K562 (cell line): Measurements from ENCODE around the gene KDM4C. TPM values are rescaled to one million over a fixed set of nuclear protein-coding genes. Genes with fewer than 3 reads are reported as not detected.
A peak's percentile ranks its signal among the peaks of the same experiment; 100 is the strongest.

Experiments
- ATAC-seq: fragments of 200-7000 bp; cut with Tn5 transposase; 3 replicates; pipeline ENCODE4 v1.9.1; 2020; ENCODE audit warnings: moderate library complexity
- BruUV-seq: library from RNA; stranded (reverse); fragments of 400-500 nt; replicated peaks from 2 replicates; lab custom pipeline; 2021; lab: Mats Ljungman, UMichigan
- CTCF ChIA-PET: fragments of 300-600 bp; formaldehyde crosslinking; extraction: SDS; loops from one replicate; lab custom pipeline; 2021; ENCODE audit warnings: low intra/inter-chr PET ratio; lab: Yijun Ruan, JAX
- POLR2A ChIA-PET: fragments of 300-600, 350-650 bp; sonication (Branson Sonifier 250); formaldehyde crosslinking; extraction: SDS; loops from one replicate; lab custom pipeline; 2021; ENCODE audit warnings: antibody characterized with exemption, inconsistent platforms; lab: Yijun Ruan, JAX
- DNase-seq, 4 experiments: peaks; one replicate each; pipeline versions ENCODE4 v3.0.0 to v3.0.0-alpha.2; 2011 to 2018; ENCODE audit warnings: low spot score in 3 of 4, mixed read lengths in 3 of 4; ENCODE audit errors: extremely low read depth in 1 of 4
- FAIRE-seq: peaks from 2 replicates; lab custom pipeline; 2011; peaks lifted over from hg19 to GRCh38; lab: Jason Lieb, UNC
- H2AFZ ChIP-seq: 2 replicates; pipeline ENCODE4 v1.6.0; 2011; ENCODE audit warnings: low read depth, low read length, control low read depth, inconsistent platforms
- H3K27ac ChIP-seq: fragments of 200-600 bp; 3 replicates; pipeline ENCODE4 v1.8.0; 2011; ENCODE audit warnings: low read depth, mild to moderate bottlenecking, control low read depth, inconsistent platforms, low read length, moderate library complexity, mixed read lengths; ENCODE audit errors: extremely low read depth
- H3K27me3 ChIP-seq, 2 experiments: fragments of 300-600 bp in 1 of 2; 2 replicates in 1 of 2; 3 replicates in 1 of 2; pipeline versions ENCODE4 v1.6.0 to v1.8.0; 2011; ENCODE audit warnings: inconsistent platforms in 2 of 2, low read length in 2 of 2, mild to moderate bottlenecking in 1 of 2, mixed read lengths in 1 of 2, moderate library complexity in 1 of 2; ENCODE audit not compliant: control insufficient read depth in 2 of 2, insufficient read depth in 2 of 2
- H3K36me3 ChIP-seq: fragments of 300-600 bp; 3 replicates; pipeline ENCODE4 v1.8.0; 2011; ENCODE audit warnings: mild to moderate bottlenecking, low read length, inconsistent platforms; ENCODE audit not compliant: control insufficient read depth, insufficient read depth
- H3K4me1 ChIP-seq, 2 experiments: fragments of 200-600 bp in 1 of 2; replicated peaks in 1 of 2; 2 replicates in 1 of 2; 3 replicates in 1 of 2; pipeline versions ENCODE4 v1.5.1 to v1.8.0; 2011; ENCODE audit warnings: inconsistent platforms in 2 of 2, low read length in 2 of 2, mild to moderate bottlenecking in 1 of 2, mixed read lengths in 1 of 2, moderate library complexity in 1 of 2; ENCODE audit not compliant: control insufficient read depth in 2 of 2, insufficient read depth in 2 of 2
- H3K4me2 ChIP-seq: 2 replicates; pipeline ENCODE4 v1.6.1; 2011; ENCODE audit warnings: low read length, control low read depth, inconsistent platforms, mixed read lengths; ENCODE audit not compliant: insufficient read depth
- H3K4me3 ChIP-seq: fragments of 200-600 bp; sonication (generic), shearing (Covaris generic); 2 replicates; pipeline ENCODE4 v1.5.1; 2016; ENCODE audit warnings: control low read depth, inconsistent platforms
- H3K79me2 ChIP-seq: fragments of 200-600 bp; 3 replicates; pipeline ENCODE4 v1.8.0; 2011; ENCODE audit warnings: low read length, inconsistent platforms; ENCODE audit not compliant: control insufficient read depth, insufficient read depth
- H3K9ac ChIP-seq, 2 experiments: 2 replicates each; pipeline versions ENCODE4 v1.6.0 to v1.6.1; 2011; ENCODE audit warnings: low read depth in 2 of 2, low read length in 2 of 2, control low read depth in 1 of 2, inconsistent platforms in 1 of 2, mild to moderate bottlenecking in 1 of 2, mixed read lengths in 1 of 2; ENCODE audit not compliant: insufficient read depth in 1 of 2
- H3K9me1 ChIP-seq: one replicate; pipeline ENCODE4 v1.6.0; 2011; ENCODE audit warnings: inconsistent platforms, mild to moderate bottlenecking, low read length, moderate library complexity; ENCODE audit not compliant: control insufficient read depth, insufficient read depth
- H3K9me3 ChIP-seq: replicated peaks from 2 replicates; pipeline ENCODE4 v1.5.1; 2011; ENCODE audit warnings: low read depth, low read length, inconsistent platforms; ENCODE audit not compliant: control insufficient read depth, insufficient read depth
- H4K20me1 ChIP-seq: replicated peaks from 2 replicates; pipeline ENCODE4 v1.6.1; 2011; ENCODE audit warnings: low read length, inconsistent platforms, mixed read lengths; ENCODE audit not compliant: control insufficient read depth, insufficient read depth
- ARID1B ChIP-seq: fragments of 450-650 bp; IDR thresholded peaks from 2 replicates; pipeline ENCODE4 v1.6.1; 2016; ENCODE audit warnings: antibody characterized with exemption, mild to moderate bottlenecking, inconsistent platforms
- ATF4 ChIP-seq: fragments of 450-650 bp; formaldehyde crosslinking; IDR thresholded peaks from 2 replicates; pipeline ENCODE4 v1.4.0; 2022; ENCODE audit warnings: mild to moderate bottlenecking, moderate library complexity
- BCL6 ChIP-seq: fragments of 250-450 bp; sonication (Bioruptor Pico); IDR thresholded peaks from 2 replicates; pipeline ENCODE4 v1.4.0; 2020
- BRF1 ChIP-seq: IDR thresholded peaks from 3 replicates; pipeline ENCODE4 v1.6.1; 2011; ENCODE audit warnings: borderline replicate concordance, mild to moderate bottlenecking; ENCODE audit not compliant: insufficient read length; ENCODE audit errors: extremely low read depth
- CBFA2T2 ChIP-seq: fragments of 450-650 bp; conservative IDR thresholded peaks from 2 replicates; pipeline ENCODE4 v1.6.1; 2017; ENCODE audit warnings: mild to moderate bottlenecking
- CEBPB ChIP-seq: fragments of 450-650 bp; IDR thresholded peaks from 2 replicates; pipeline ENCODE4 v1.6.1; 2016; ENCODE audit warnings: missing genetic modification characterization, missing compliant biosample characterization
- FOSL1 ChIP-seq: fragments of 200-800 bp; sonication (Bioruptor generic); conservative IDR thresholded peaks from 2 replicates; pipeline ENCODE4 v1.6.1; 2016; ENCODE audit warnings: missing genetic modification characterization, missing compliant biosample characterization
- KLF16 ChIP-seq: IDR thresholded peaks from 2 replicates; pipeline ENCODE4 v1.6.1; 2016; ENCODE audit warnings: antibody characterized with exemption
- MBD1 ChIP-seq: fragments of 250-450 bp; sonication (Bioruptor Pico); IDR thresholded peaks from 2 replicates; pipeline ENCODE4 v1.8.0; 2022; ENCODE audit warnings: inconsistent platforms
- MYNN ChIP-seq, 2 experiments: sonication (generic); formaldehyde crosslinking in 1 of 2; IDR thresholded peaks; 2 replicates each; pipeline versions ENCODE4 v1.5.0 to v1.6.1; 2016 to 2020; ENCODE audit warnings: antibody characterized with exemption in 1 of 2, missing genetic modification reagents in 1 of 2
- POLR2AphosphoS5 ChIP-seq: IDR thresholded peaks from 2 replicates; pipeline ENCODE4 v1.6.1; 2011; ENCODE audit warnings: mild to moderate bottlenecking, low read depth, low read length, moderate library complexity; ENCODE audit not compliant: control insufficient read depth, insufficient read depth
- RFX1 ChIP-seq: fragments of 450-650 bp; IDR thresholded peaks from 2 replicates; pipeline ENCODE4 v1.6.1; 2016; ENCODE audit warnings: mild to moderate bottlenecking, moderate library complexity
- STAT5B ChIP-seq: fragments of 250-450 bp; sonication (Bioruptor Pico); IDR thresholded peaks from 2 replicates; pipeline ENCODE4 v1.8.0; 2021; ENCODE audit warnings: mild to moderate bottlenecking, inconsistent platforms
- TAL1 ChIP-seq: fragments of 450-650 bp; IDR thresholded peaks from 2 replicates; pipeline ENCODE4 v1.6.1; 2016; ENCODE audit warnings: mild to moderate bottlenecking
- TCF3 ChIP-seq: sonication (generic); formaldehyde crosslinking; IDR thresholded peaks from 2 replicates; pipeline ENCODE4 v1.4.0; 2020; ENCODE audit warnings: mild to moderate bottlenecking, missing genetic modification reagents
- TEAD4 ChIP-seq, 2 experiments: sonication (generic) in 1 of 2; formaldehyde crosslinking in 1 of 2; IDR thresholded peaks; 2 replicates each; pipeline versions ENCODE4 v1.6.1 to v1.8.0; 2012 to 2022; ENCODE audit warnings: borderline replicate concordance in 1 of 2, inconsistent platforms in 1 of 2, low read length in 1 of 2, mild to moderate bottlenecking in 1 of 2, missing genetic modification reagents in 1 of 2
- TRIM24 ChIP-seq, 2 experiments: fragments of 450-650 bp; IDR thresholded peaks; 2 replicates each; pipeline ENCODE4 v1.6.1; 2016
- ZNF274 ChIP-seq: IDR thresholded peaks from 2 replicates; pipeline ENCODE4 v1.6.1; 2011; ENCODE audit warnings: low read depth, mild to moderate bottlenecking, low read length, moderate library complexity, borderline replicate concordance
- ZNF444 ChIP-seq: fragments of 250-450 bp; sonication (Bioruptor Pico); IDR thresholded peaks from 2 replicates; pipeline ENCODE4 v1.4.0; 2020; ENCODE audit warnings: mild to moderate bottlenecking, moderate library complexity
- ZSCAN32 ChIP-seq: fragments of 450-650 bp; formaldehyde crosslinking; IDR thresholded peaks from 2 replicates; pipeline ENCODE4 v1.4.0; 2020; ENCODE audit warnings: mild to moderate bottlenecking, moderate library complexity
- WGBS: fragments of 100-300 bp; shearing (Covaris generic); methylation state at CpG from one replicate; pipeline ENCODE4 v1.1.6; 2016; ENCODE audit warnings: low coverage, mixed read lengths; ENCODE audit not compliant: insufficient coverage; ENCODE audit errors: missing lambda C conversion rate; 5-methylcytosine and 5-hydroxymethylcytosine counted together
- in situ Hi-C: fragments of 300-500 bp; cut with MboI; formaldehyde crosslinking; loops from 4 replicates; pipeline ENCODE4 v1.15.0; 2018; ENCODE audit warnings: inconsistent platforms, mixed read lengths
- intact Hi-C: fragments of 100-400 bp; cut with micrococcal nuclease; formaldehyde crosslinking; loops from 2 replicates; pipeline ENCODE4 v1.14.2; 2022
- polyA plus RNA-seq, 8 experiments: library from polyadenylated mRNA; depleted of rRNA in 4 of 8; stranded (reverse) in 5 of 8; unstranded in 3 of 8; fragments of >200 nt; fragmentation: Nextera tagmentation in 2 of 8; fragmentation: Illumina TruSeq in 1 of 8; extraction: Ambion mirVana in 2 of 8; extraction: Trizol in 1 of 8; gene quantifications; 2 replicates each; pipeline versions ENCODE4 v1.2.1 to v1.2.3, GENCODE V29; 2011 to 2014; ENCODE audit warnings: inconsistent platforms in 1 of 8, missing spikeins in 1 of 8
- total RNA-seq, 7 experiments: library from RNA; depleted of rRNA in 6 of 7; stranded (reverse); fragments of >200 nt in 6 of 7; fragmentation: Illumina TruSeq in 2 of 7; extraction: Trizol in 2 of 7; gene quantifications; 2 replicates each; pipeline versions ENCODE4 v1.2.1 to v1.2.3, GENCODE V29; 2011 to 2021; ENCODE audit warnings: low replicate concordance in 1 of 7

KDM4C gene
- total and polyA plus RNA-seq, 9 of the 15 experiments (the other 6 are each of a cell fraction or from before 2014, with no cell fraction given), result 5.4 to 17.0 (median 12.6) TPM

GRCh38 chr9:6893350-6894131 lies 135.8 kb downstream of the KDM4C start:
- peak; percentile 61 for ATAC-seq
- TF ChIP-seq CBFA2T2 (peak; percentile 60), ZNF444 (no peak), POLR2AphosphoS5 (peak; percentile 54; the same call in 1 of the 2 replicates), BCL6 (CRISPR knock-in tag) (no peak), KLF16 (0 out of 2 replicates have a peak, but pooled peaks have one; percentile 16), MBD1 (CRISPR knock-in tag) (no peak), ATF4 (CRISPR knock-in tag) (no peak), ARID1B (peak; percentile 67), STAT5B (no peak), TAL1 (peak; percentile 54; the same call in 1 of the 2 replicates), RFX1 (no peak), TCF3 (CRISPR knock-in tag) (peak; percentile 68), TRIM24 (IDR thresholded peaks at IDR 0.05) (peak; percentile 16 to 33; a peak in 1 of 4 replicates), MYNN (IDR thresholded peaks at IDR 0.05) (no peak), MYNN (CRISPR knock-in tag; IDR thresholded peaks at IDR 0.05) (no peak), FOSL1 (tag) (0 out of 2 replicates have a peak, but pooled peaks have one; percentile 12), CEBPB (peak; percentile 76), ZSCAN32 (CRISPR knock-in tag) (no peak), TEAD4 (IDR thresholded peaks at IDR 0.05; ENCODE audit: low read length) (peak; percentile 73), TEAD4 (CRISPR knock-in tag; IDR thresholded peaks at IDR 0.05; ENCODE audit: borderline replicate concordance) (no peak), BRF1 (no peak), ZNF274 (no peak)

More at GRCh38 chr9:6893350-6894131, 135.8 kb downstream of the KDM4C start:
- no TSS peak for BruUV-seq
- Histone ChIP-seq H3K4me3 (no peak overlapping the region), H3K9ac (no peak overlapping the region), H3K4me2 (0 out of 2 replicates have a peak overlapping the region, but pooled peaks have one; percentile 11), H4K20me1 (no peaks in the 10 kb centered on the region), H3K4me1 (peaks cover 0 to 28% of the 10 kb centered on the region in 2 experiments; a peak in 3 of 5 replicates), H3K79me2 (no peaks in the 10 kb centered on the region; the same call in 2 of the 3 replicates), H2AFZ (0 out of 2 replicates have a peak overlapping the region, but pooled peaks have one; percentile 32), H3K9me3 (no peaks in the 10 kb centered on the region), H3K9me1 (no peaks in the 10 kb centered on the region), H3K27ac (peak overlapping the region; percentile 58), H3K36me3 (peaks cover 3% of the 10 kb centered on the region), H3K27me3 (no peaks in the 10 kb centered on the region)
- in situ Hi-C loops (no loop called here), intact Hi-C loops (no loop called here)
- 24% methylated on average over 6 of the region's 6 CpGs for WGBS
- peak; percentile 79 for FAIRE-seq
- DNase-seq, result peak in 2 of 4 experiments; percentile 10 to 55
- ChIA-PET CTCF (no interaction called here), POLR2A (interaction anchor here (1.2 kb wide), 1 partner anchor 15 kb away, joined by 3 read pairs; no protein-coding TSS in a partner anchor)
